ENCODE results near the gene CACNA1I. TPM values are rescaled to one million over a fixed set of nuclear protein-coding genes. Genes with fewer than 3 reads are reported as not detected.

CACNA1I gene
- total RNA-seq, 1 experiment from 2014 or later, result 0.03 TPM

GRCh38 chr22:39705386-39705785 is 134.8 kb downstream of the CACNA1I start:
- no peaks in the 10 kb centered on the region for H3K36me3 ChIP-seq
- H3K27me3 ChIP-seq (replicated peaks), result peaks cover 17% of the 10 kb centered on the region; the same call in 1 of the 2 replicates
- DNase-seq (ENCODE audit: low read depth in 1 of 2, low spot score in 2 of 2), result no peak
- H3K4me3 ChIP-seq, result no peak overlapping the region
- H3K4me1 ChIP-seq (replicated peaks), result no peaks in the 10 kb centered on the region
- no peak overlapping the region for H3K27ac ChIP-seq
- H3K9me3 ChIP-seq (replicated peaks), result no peaks in the 10 kb centered on the region

GRCh38 chr22:39706376-39707140 is 136.0 kb downstream of the CACNA1I start:
- no peaks in the 10 kb centered on the region for H3K9me3 ChIP-seq (replicated peaks)
- H3K4me3 ChIP-seq, result no peak overlapping the region
- DNase-seq (ENCODE audit: low read depth in 1 of 2, low spot score in 2 of 2), result no peak
- H3K36me3 ChIP-seq, result no peaks in the 10 kb centered on the region
- no peaks in the 10 kb centered on the region for H3K4me1 ChIP-seq (replicated peaks)
- no peak overlapping the region for H3K27ac ChIP-seq
- H3K27me3 ChIP-seq (replicated peaks), result peaks cover 18% of the 10 kb centered on the region; the same call in 1 of the 2 replicates

GRCh38 chr22:39707351-39707750 is 136.8 kb downstream of the CACNA1I start:
- Histone ChIP-seq H3K4me3 (no peak overlapping the region), H3K27me3 (replicated peaks) (peaks cover 22% of the 10 kb centered on the region; the same call in 1 of the 2 replicates), H3K4me1 (replicated peaks) (no peaks in the 10 kb centered on the region), H3K9me3 (replicated peaks) (no peaks in the 10 kb centered on the region), H3K27ac (no peak overlapping the region), H3K36me3 (no peaks in the 10 kb centered on the region)
- DNase-seq (ENCODE audit: low read depth in 1 of 2, low spot score in 2 of 2), result no peak

GRCh38 chr22:39707816-39708215 is 137.3 kb downstream of the CACNA1I start:
- Histone ChIP-seq H3K27me3 (replicated peaks) (peaks cover 23% of the 10 kb centered on the region; the same call in 1 of the 2 replicates), H3K4me1 (replicated peaks) (no peaks in the 10 kb centered on the region)

GRCh38 chr22:39710380-39711150 is 140.0 kb downstream of the CACNA1I start:
- no peak for DNase-seq (ENCODE audit: low read depth in 1 of 2, low spot score in 2 of 2)
- peaks cover 23% of the 10 kb centered on the region; the same call in 1 of the 2 replicates for H3K27me3 ChIP-seq (replicated peaks)
- H3K36me3 ChIP-seq, result no peaks in the 10 kb centered on the region
- no peaks in the 10 kb centered on the region for H3K9me3 ChIP-seq (replicated peaks)
- H3K27ac ChIP-seq, result no peak overlapping the region
- H3K4me1 ChIP-seq (replicated peaks), result no peaks in the 10 kb centered on the region
- H3K4me3 ChIP-seq, result no peak overlapping the region

More at GRCh38 chr22:39707816-39708215, 137.3 kb downstream of the CACNA1I start:
- Histone ChIP-seq H3K4me3 (no peak overlapping the region), H3K9me3 (replicated peaks) (no peaks in the 10 kb centered on the region), H3K36me3 (no peaks in the 10 kb centered on the region), H3K27ac (no peak overlapping the region)
- DNase-seq (ENCODE audit: low read depth in 1 of 2, low spot score in 2 of 2), result no peak

GRCh38 chr22:39712081-39712480 is 141.5 kb downstream of the CACNA1I start:
- H3K36me3 ChIP-seq, result no peaks in the 10 kb centered on the region
- no peak overlapping the region for H3K27ac ChIP-seq
- no peaks in the 10 kb centered on the region for H3K9me3 ChIP-seq (replicated peaks)
- no peak overlapping the region for H3K4me3 ChIP-seq
- H3K4me1 ChIP-seq (replicated peaks), result no peaks in the 10 kb centered on the region
- no peak for DNase-seq (ENCODE audit: low read depth in 1 of 2, low spot score in 2 of 2)
- H3K27me3 ChIP-seq (replicated peaks), result peaks cover 23% of the 10 kb centered on the region; the same call in 1 of the 2 replicates

GRCh38 chr22:39712751-39713525 is 142.4 kb downstream of the CACNA1I start:
- Histone ChIP-seq H3K27me3 (replicated peaks) (peaks cover 23% of the 10 kb centered on the region; the same call in 1 of the 2 replicates), H3K9me3 (replicated peaks) (no peaks in the 10 kb centered on the region), H3K27ac (no peak overlapping the region), H3K36me3 (no peaks in the 10 kb centered on the region), H3K4me3 (no peak overlapping the region), H3K4me1 (replicated peaks) (no peaks in the 10 kb centered on the region)
- DNase-seq (ENCODE audit: low read depth in 1 of 2, low spot score in 2 of 2), result no peak

GRCh38 chr22:39713799-39714290 is 143.3 kb downstream of the CACNA1I start:
- H3K9me3 ChIP-seq (replicated peaks), result no peaks in the 10 kb centered on the region
- DNase-seq (ENCODE audit: low read depth in 1 of 2, low spot score in 2 of 2), result no peak
- H3K4me3 ChIP-seq, result no peak overlapping the region
- no peaks in the 10 kb centered on the region for H3K36me3 ChIP-seq
- no peaks in the 10 kb centered on the region for H3K4me1 ChIP-seq (replicated peaks)
- H3K27me3 ChIP-seq (replicated peaks), result peaks cover 22% of the 10 kb centered on the region; the same call in 1 of the 2 replicates
- H3K27ac ChIP-seq, result no peak overlapping the region

GRCh38 chr22:39714321-39714720 is 143.8 kb downstream of the CACNA1I start:
- H3K36me3 ChIP-seq, result no peaks in the 10 kb centered on the region
- no peak for DNase-seq (ENCODE audit: low read depth in 1 of 2, low spot score in 2 of 2)
- no peak overlapping the region for H3K4me3 ChIP-seq
- H3K27me3 ChIP-seq (replicated peaks), result peaks cover 17% of the 10 kb centered on the region; the same call in 1 of the 2 replicates
- no peaks in the 10 kb centered on the region for H3K4me1 ChIP-seq (replicated peaks)
- no peak overlapping the region for H3K27ac ChIP-seq
- H3K9me3 ChIP-seq (replicated peaks), result no peaks in the 10 kb centered on the region

GRCh38 chr22:39715778-39716495 is 145.4 kb downstream of the CACNA1I start:
- H3K27me3 ChIP-seq (replicated peaks), result peaks cover 6% of the 10 kb centered on the region; the same call in 1 of the 2 replicates
- H3K4me1 ChIP-seq (replicated peaks), result no peaks in the 10 kb centered on the region
- no peaks in the 10 kb centered on the region for H3K36me3 ChIP-seq
- no peaks in the 10 kb centered on the region for H3K9me3 ChIP-seq (replicated peaks)
- no peak overlapping the region for H3K4me3 ChIP-seq
- H3K27ac ChIP-seq, result no peak overlapping the region
- no peak for DNase-seq (ENCODE audit: low read depth in 1 of 2, low spot score in 2 of 2)

- no peaks in the 10 kb centered on the region for H3K4me1 ChIP-seq (replicated peaks)
- no peak overlapping the region for H3K4me3 ChIP-seq
- no peak for DNase-seq (ENCODE audit: low read depth in 1 of 2, low spot score in 2 of 2)
- no peak overlapping the region for H3K27ac ChIP-seq
- no peaks in the 10 kb centered on the region for H3K9me3 ChIP-seq (replicated peaks)
- H3K36me3 ChIP-seq, result no peaks in the 10 kb centered on the region
- peaks cover 6% of the 10 kb centered on the region; the same call in 1 of the 2 replicates for H3K27me3 ChIP-seq (replicated peaks)
These were observed 146.0 kb downstream of the CACNA1I start for GRCh38 chr22:39716534-39716933.

GRCh38 chr22:39717099-39717498 is 146.5 kb downstream of the CACNA1I start:
- no peaks in the 10 kb centered on the region for H3K36me3 ChIP-seq
- no peaks in the 10 kb centered on the region for H3K4me1 ChIP-seq (replicated peaks)
- no peak overlapping the region for H3K4me3 ChIP-seq
- H3K9me3 ChIP-seq (replicated peaks), result no peaks in the 10 kb centered on the region; the same call in 1 of the 2 replicates
- DNase-seq (ENCODE audit: low read depth in 1 of 2, low spot score in 2 of 2), result no peak
- peaks cover 3% of the 10 kb centered on the region; the same call in 1 of the 2 replicates for H3K27me3 ChIP-seq (replicated peaks)
- no peak overlapping the region for H3K27ac ChIP-seq

GRCh38 chr22:39718206-39718605 is 147.7 kb downstream of the CACNA1I start:
- no peaks in the 10 kb centered on the region; the same call in 1 of the 2 replicates for H3K9me3 ChIP-seq (replicated peaks)
- H3K27ac ChIP-seq, result no peak overlapping the region
- H3K4me3 ChIP-seq, result no peak overlapping the region
- H3K27me3 ChIP-seq (replicated peaks), result no peaks in the 10 kb centered on the region; the same call in 1 of the 2 replicates
- DNase-seq (ENCODE audit: low read depth in 1 of 2, low spot score in 2 of 2), result no peak
- H3K4me1 ChIP-seq (replicated peaks), result no peaks in the 10 kb centered on the region
- no peaks in the 10 kb centered on the region for H3K36me3 ChIP-seq
